GM19193 (cell line): ENCODE data around the gene CELSR1.

ENCODE experiments used
- POLR2A ChIP-seq: IDR thresholded peaks from 4 replicates; pipeline ENCODE4 v1.6.1; 2011; ENCODE audit not compliant: insufficient read depth, insufficient read length; ENCODE audit errors: extremely low read depth

The CELSR1 gene

GRCh38 chr22:46416891-46417580 is 120.4 kb downstream of the CELSR1 start:
- TF ChIP-seq POLR2A = no peak

DNA sequence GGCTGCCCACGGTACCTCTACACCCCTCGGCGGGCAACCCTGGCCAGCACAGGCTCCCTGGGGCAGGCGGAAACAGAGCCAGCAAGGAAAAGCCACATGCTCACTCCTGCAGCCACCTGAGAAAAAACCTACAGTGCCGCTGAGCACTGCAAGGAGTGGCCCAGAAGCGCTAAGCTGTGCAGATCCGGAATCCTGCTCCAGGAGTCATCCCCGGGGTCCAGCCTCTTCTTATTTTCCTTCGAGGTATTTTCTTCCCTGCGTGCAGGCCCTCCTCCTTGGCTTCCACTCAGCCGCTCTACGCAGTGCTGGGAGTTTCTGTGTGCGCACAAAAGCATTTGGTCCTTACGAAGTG is 120.9 kb downstream of the CELSR1 start:
- TF ChIP-seq POLR2A = no peak

GRCh38 chr22:46415776-46416519 is 121.5 kb downstream of the CELSR1 start:
- no peak for TF ChIP-seq POLR2A

DNA sequence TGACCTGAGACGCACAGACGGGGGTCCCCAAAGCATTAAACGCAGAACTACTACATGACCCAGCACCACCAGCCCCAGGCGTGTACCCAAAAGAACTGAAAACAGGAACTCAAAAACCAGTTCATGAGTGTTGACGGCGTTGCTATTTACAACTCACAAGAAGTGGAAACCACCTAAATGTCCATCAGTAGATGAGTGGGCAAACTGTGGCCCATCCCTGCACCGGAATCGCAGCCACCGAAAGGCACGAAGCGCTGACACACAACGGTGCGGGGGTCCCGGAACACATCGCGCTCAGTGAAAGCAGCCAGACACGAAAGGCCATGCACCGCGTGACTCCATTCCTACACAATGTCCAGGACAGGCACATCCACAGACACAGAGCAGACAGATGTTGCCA is 122.7 kb downstream of the CELSR1 start:
- TF ChIP-seq POLR2A = no peak

- no peak for TF ChIP-seq POLR2A
Observed at GRCh38 chr22:46413725-46414379, 123.6 kb downstream of the CELSR1 start.

- TF ChIP-seq POLR2A = no peak
Observed at GRCh38 chr22:46411347-46411746, 126.1 kb downstream of the CELSR1 start.

DNA sequence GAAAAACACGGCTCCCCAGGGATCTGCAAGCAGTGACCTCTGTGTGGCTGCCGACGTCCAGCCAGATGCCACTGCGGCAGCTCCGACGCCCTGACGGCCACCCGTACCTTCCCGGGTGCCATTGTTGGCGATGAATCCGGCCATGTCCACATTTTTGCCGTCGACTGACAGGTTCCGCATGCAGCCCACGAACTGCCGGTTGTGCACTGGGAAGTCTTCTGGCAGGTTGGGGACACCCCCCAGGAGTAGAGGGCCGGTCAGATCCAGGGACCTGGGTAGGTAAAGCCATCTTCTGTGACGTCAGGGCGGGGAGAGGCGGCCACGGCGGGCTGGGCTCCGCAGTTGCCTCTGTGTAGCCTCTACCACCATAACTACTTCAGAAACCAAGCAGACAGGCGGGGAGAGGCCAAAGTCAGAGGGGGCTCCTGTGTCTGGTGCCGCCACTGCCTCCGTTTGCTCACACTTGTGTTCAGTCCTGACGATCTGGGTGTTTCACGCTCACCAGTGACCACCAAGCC is 127.1 kb downstream of the CELSR1 start:
- no peak for TF ChIP-seq POLR2A

- no peak for TF ChIP-seq POLR2A
Observed at GRCh38 chr22:46409631-46410210, 127.7 kb downstream of the CELSR1 start.

GRCh38 chr22:46408568-46409506 is 128.6 kb downstream of the CELSR1 start:
- no peak for TF ChIP-seq POLR2A

DNA sequence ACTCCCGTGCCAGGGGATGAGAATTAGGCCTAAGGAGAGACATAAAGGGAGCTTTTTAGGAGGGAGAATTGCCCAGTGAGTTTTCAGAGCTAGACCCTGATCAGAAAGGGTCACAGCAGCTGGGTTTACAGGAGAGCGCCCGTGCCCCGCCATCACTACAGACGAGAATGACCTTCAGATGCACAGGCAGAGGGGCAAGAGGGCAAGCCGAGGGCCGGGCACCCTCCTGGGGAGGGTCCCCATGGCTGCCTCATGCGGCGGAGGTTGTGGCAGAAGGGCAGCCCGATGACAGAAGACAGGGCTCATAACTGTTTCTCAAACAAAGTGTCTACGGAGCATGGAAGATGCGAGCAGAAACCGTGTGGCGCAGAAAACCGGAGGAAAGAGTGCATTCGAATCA is 129.7 kb downstream of the CELSR1 start:
- TF ChIP-seq POLR2A = no peak

- no peak for TF ChIP-seq POLR2A
Observed at GRCh38 chr22:46406791-46407190, 130.6 kb downstream of the CELSR1 start.

DNA sequence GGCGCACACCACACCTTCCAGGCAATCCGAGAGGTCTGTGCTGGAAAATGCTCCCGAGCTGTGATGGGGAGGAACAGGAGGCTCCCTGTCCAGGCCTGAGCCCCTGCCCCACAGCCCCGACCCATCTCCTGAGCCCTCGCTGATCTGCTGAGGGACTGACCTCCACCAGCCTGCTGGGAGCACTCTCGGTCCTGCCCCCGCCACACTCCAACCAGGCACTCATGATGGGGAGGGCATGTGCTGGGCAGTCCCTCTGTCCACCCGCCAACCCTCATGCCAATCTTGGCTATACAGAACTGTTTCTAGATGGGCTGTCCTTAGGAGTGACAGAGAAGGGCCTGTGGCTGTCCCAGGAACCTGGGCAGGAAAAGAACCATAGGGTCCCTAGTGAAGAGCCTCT is 131.1 kb downstream of the CELSR1 start:
- TF ChIP-seq POLR2A = no peak

DNA sequence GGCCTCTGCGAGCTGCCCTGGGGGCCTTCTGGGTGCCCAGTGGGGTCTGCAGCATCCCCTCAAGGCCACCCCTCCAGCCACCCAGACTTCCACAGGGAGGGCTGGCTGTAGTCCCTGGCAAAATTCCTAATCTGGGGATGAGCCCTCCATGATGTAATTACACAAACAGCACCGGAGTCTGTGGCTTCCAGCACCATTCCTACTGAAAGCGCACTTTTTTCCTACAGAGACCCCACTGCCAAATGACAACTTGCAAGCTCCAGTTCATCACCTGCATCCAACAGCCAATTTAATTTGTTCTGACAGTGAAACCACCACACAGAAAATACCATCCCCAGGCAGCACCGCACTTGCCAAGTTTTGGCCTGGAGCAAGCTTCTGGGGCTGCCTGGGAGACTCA is 131.5 kb downstream of the CELSR1 start:
- TF ChIP-seq POLR2A = no peak

- TF ChIP-seq POLR2A = no peak
Observed at GRCh38 chr22:46402505-46402904, 134.9 kb downstream of the CELSR1 start.
